Karpas-422 (cell line): ENCODE results near the gene TAPBP. TPM values are rescaled to one million over a fixed set of nuclear protein-coding genes. Genes with fewer than 3 reads are reported as not detected.
A peak's percentile ranks its signal among the peaks of the same experiment; 100 is the strongest.

ENCODE experiments used
- DNase-seq: peaks from one replicate; pipeline ENCODE4 v3.0.0-alpha.2; 2015
- H2AFZ ChIP-seq: fragments of 200-600 bp; sonication (generic); 2 replicates; pipeline ENCODE4 v1.6.1; 2014; ENCODE audit warnings: antibody characterized with exemption, low read length, mixed read lengths
- H3K27ac ChIP-seq: fragments of 200-600 bp; sonication (generic); 2 replicates; pipeline ENCODE4 v1.5.1; 2014; ENCODE audit warnings: mild to moderate bottlenecking, low read length, moderate library complexity
- H3K27me3 ChIP-seq: fragments of 200-600 bp; sonication (generic); 2 replicates; pipeline ENCODE4 v1.6.1; 2014; ENCODE audit warnings: low read length, mixed read lengths
- H3K36me3 ChIP-seq: fragments of 200-600 bp; sonication (generic); 2 replicates; pipeline ENCODE4 v1.6.1; 2014; ENCODE audit warnings: low read length, mixed read lengths; ENCODE audit not compliant: insufficient read depth
- H3K4me1 ChIP-seq: fragments of 200-600 bp; sonication (generic); 2 replicates; pipeline ENCODE4 v1.6.1; 2014; ENCODE audit warnings: mild to moderate bottlenecking, low read length, mixed read lengths
- H3K4me2 ChIP-seq: fragments of 200-600 bp; sonication (generic); 2 replicates; pipeline ENCODE4 v1.6.1; 2014; ENCODE audit warnings: low read length, low read depth, mild to moderate bottlenecking; ENCODE audit not compliant: poor library complexity, severe bottlenecking
- H3K4me3 ChIP-seq: fragments of 200-600 bp; sonication (generic); 2 replicates; pipeline ENCODE4 v1.5.1; 2014; ENCODE audit warnings: mild to moderate bottlenecking, antibody characterized with exemption, low read length, mixed read lengths
- H3K79me2 ChIP-seq: fragments of 200-600 bp; sonication (generic); 2 replicates; pipeline ENCODE4 v1.6.1; 2014; ENCODE audit warnings: mild to moderate bottlenecking, low read length, mixed read lengths
- H3K9ac ChIP-seq: fragments of 200-600 bp; sonication (generic); 2 replicates; pipeline ENCODE4 v1.6.0; 2014; ENCODE audit warnings: low read length
- H3K9me2 ChIP-seq: fragments of 200-600 bp; sonication (generic), shearing (Covaris generic); replicated peaks from 2 replicates; pipeline ENCODE4 v1.6.0; 2014; ENCODE audit warnings: mild to moderate bottlenecking, low read length, moderate library complexity; ENCODE audit not compliant: insufficient read depth
- H3K9me3 ChIP-seq: fragments of 300-700, 200-600 bp; sonication (generic); 2 replicates; pipeline ENCODE4 v1.6.1; 2014; ENCODE audit warnings: low read length, mixed read lengths
- H4K20me1 ChIP-seq: fragments of 200-600 bp; sonication (generic); 2 replicates; pipeline ENCODE4 v1.6.1; 2014; ENCODE audit warnings: mild to moderate bottlenecking, antibody characterized with exemption, low read length, low read depth; ENCODE audit not compliant: insufficient read depth
- total RNA-seq: library from RNA; depleted of rRNA; stranded (reverse); fragments of >200 nt; shearing (Covaris generic); gene quantifications from 2 replicates; pipeline ENCODE4 v1.2.3, GENCODE V29; 2014; ENCODE audit warnings: low replicate concordance

The TAPBP gene
- total RNA-seq, 1 experiment from 2014 or later = 102 TPM

DNA sequence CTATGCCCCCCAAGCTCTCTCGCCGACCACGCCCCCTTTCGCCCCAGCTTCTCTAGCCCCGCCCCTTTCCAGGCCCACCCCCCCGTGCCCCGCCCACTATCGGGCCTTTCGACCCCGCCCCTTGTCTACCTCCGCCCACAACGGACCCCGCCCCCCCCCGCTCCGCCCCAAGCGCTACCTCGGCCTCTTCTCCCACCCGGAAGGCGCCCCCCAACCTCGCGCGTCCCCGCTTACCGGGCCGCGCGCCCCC lies 3.5 kb upstream of the TAPBP start:
- Histone ChIP-seq H3K4me2 (peak overlapping the region; percentile 57), H3K9ac (peak overlapping the region; percentile 64), H3K27ac (no peak overlapping the region)

DNA sequence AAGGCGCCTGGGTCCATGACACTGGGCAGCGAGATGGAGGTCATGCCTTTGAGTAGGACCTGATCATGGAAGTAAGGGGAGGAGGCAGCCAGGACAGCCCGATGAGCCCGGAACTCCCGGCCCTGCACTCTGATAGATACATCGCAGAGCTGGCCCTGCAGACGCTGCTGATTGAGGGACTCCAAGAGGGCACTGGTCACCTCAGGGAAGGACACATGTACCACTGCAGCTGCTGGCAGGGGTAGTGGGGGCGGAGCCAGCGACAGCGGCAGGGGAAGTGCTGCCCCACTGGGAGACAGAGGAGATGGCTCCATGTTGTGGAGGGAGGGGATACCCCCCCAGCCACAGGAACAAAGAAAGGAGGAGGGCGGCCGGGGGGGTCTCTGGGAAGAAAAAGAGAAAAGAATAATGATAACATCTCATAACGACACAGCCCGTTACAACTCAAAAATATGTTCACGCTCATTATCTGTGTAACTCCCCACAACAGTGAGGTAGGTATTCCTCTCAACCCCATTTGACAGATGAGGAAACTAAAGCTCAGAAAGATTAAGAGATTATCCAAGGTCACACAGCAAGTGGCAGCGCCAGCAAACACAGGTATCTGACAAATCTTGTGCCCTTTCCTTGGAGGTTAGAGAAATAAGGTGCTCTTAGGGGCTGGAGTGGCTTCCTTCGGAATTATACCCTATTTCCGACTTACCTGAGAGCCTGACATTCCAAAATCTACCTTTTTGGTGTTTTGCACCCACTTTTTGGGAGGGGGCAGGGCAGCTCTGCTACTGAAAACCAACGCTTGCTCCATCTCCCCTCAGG lies 2.9 kb upstream of the TAPBP start:
- H3K9me3 ChIP-seq = no peaks in the 10 kb centered on the region
- H3K9ac ChIP-seq = peak overlapping the region; percentile 24; the same call in 1 of the 2 replicates
- H3K36me3 ChIP-seq = peaks cover 26% of the 10 kb centered on the region
- H2AFZ ChIP-seq = no peak overlapping the region
- H3K4me2 ChIP-seq = peak overlapping the region; percentile 57
- H3K79me2 ChIP-seq = peaks cover 41% of the 10 kb centered on the region
- H3K4me1 ChIP-seq = peaks cover 67% of the 10 kb centered on the region
- H3K27ac ChIP-seq = no peak overlapping the region
- H3K9me2 ChIP-seq = no peaks in the 10 kb centered on the region
- DNase-seq = peak; percentile 56
- peak overlapping the region; percentile 61 for H3K4me3 ChIP-seq
- H3K27me3 ChIP-seq = no peaks in the 10 kb centered on the region
- H4K20me1 ChIP-seq = peaks cover 26% of the 10 kb centered on the region

More for the DNA sequence above, 3.5 kb upstream of the TAPBP start:
- Histone ChIP-seq H3K4me1 (peaks cover 64% of the 10 kb centered on the region), H2AFZ (no peak overlapping the region), H3K27me3 (no peaks in the 10 kb centered on the region), H3K36me3 (peaks cover 26% of the 10 kb centered on the region), H3K9me3 (no peaks in the 10 kb centered on the region), H3K9me2 (no peaks in the 10 kb centered on the region), H4K20me1 (peaks cover 23% of the 10 kb centered on the region), H3K4me3 (peak overlapping the region; percentile 64; the same call in 1 of the 2 replicates), H3K79me2 (peaks cover 41% of the 10 kb centered on the region)
- no peak for DNase-seq

DNA sequence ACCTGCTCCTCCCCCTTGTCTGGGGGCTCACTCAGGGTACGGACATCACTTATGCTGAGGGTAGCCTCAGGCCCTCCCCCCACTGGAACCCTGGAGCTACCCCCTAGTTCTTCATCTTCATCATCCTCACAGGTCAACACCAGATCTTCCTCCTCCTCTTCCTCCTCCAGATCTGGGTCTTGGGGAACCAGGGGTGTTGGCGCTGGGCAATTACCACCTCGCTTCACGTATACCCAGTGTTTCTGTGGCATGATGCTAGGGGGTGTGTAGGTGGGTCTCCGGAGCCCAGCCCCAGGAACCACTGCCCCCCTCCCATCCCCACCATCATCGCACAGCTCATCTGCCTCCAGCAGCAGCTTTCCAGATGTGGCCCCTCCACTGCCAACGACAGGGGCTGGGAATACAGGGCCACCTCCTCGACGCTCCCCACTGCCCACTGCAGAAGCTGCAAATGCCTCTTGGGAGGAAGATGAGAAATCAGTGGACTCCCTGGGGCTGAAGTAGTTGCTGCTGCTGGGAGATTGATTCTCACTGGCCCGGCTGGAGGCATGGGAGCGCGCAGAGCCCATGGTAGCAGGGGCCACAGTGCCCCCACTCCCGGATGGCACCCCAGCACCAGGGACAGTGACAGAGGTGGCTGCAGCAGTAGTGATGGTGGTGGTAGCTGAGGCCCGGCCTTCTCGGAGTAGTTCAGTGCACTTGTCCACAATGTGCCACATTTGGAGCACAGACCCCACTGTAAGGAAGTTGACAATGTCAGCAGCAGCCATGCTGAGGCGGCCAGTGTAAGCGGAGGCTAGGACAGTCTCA lies 2.1 kb upstream of the TAPBP start:
- Histone ChIP-seq H3K9me3 (no peaks in the 10 kb centered on the region), H3K36me3 (peaks cover 24% of the 10 kb centered on the region), H2AFZ (no peak overlapping the region), H3K79me2 (peaks cover 41% of the 10 kb centered on the region), H3K4me3 (no peak overlapping the region), H3K27ac (no peak overlapping the region), H3K9ac (peak overlapping the region; percentile 94; the same call in 1 of the 2 replicates), H4K20me1 (peaks cover 21% of the 10 kb centered on the region), H3K4me2 (peak overlapping the region; percentile 97), H3K9me2 (no peaks in the 10 kb centered on the region), H3K27me3 (no peaks in the 10 kb centered on the region), H3K4me1 (peaks cover 62% of the 10 kb centered on the region)
- no peak for DNase-seq

DNA sequence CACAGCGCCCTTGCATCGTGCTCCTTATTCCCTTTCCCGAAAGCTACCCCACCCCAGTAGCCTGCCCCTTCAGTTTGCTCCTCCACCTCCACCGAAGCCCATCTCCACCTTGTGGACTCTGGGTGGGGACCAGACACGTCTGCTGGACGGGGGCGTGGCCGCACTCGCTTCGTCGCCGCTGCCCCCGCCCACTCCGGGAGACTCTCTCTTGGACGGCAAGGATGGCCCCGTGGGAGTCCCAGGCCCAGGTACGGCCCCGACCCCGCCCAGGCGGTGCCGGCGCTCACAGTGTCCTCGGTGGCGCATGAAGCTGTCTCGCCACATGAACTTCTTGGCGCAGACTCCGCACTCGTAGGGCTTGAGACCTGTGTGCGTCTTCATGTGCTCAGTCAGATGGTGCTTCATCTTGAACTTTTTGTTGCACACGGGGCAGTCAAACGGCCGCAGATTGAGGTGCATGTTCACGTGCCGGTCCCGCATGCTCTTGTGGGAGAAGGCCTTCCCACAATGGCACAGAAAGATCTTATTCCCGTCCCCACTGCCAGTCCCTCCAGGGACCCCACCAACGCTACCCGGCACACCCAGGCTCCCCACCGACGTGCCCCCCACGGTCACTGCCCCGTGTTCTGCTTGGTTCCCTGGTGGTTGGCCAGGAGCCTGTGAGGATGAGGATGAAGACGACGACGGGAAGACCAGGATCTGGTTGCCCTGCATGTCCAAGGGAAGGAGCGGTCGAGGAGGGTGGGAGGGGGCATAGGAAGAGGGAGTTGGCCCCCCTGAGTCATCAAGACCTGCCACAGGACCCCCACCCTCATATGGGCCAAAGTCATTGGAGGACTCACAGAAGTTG lies 1.3 kb upstream of the TAPBP start:
- Histone ChIP-seq H3K36me3 (peaks cover 17% of the 10 kb centered on the region; the same call in 1 of the 2 replicates), H3K4me3 (peak overlapping the region; percentile 96), H2AFZ (peak overlapping the region; percentile 44), H3K27ac (peak overlapping the region; percentile 86), H3K4me2 (peak overlapping the region; percentile 97), H3K79me2 (peaks cover 41% of the 10 kb centered on the region), H3K9me3 (no peaks in the 10 kb centered on the region), H3K9me2 (no peaks in the 10 kb centered on the region), H3K4me1 (peaks cover 53% of the 10 kb centered on the region), H3K27me3 (no peaks in the 10 kb centered on the region), H4K20me1 (peaks cover 13% of the 10 kb centered on the region), H3K9ac (peak overlapping the region; percentile 94)
- DNase-seq = peak; percentile 82

DNA sequence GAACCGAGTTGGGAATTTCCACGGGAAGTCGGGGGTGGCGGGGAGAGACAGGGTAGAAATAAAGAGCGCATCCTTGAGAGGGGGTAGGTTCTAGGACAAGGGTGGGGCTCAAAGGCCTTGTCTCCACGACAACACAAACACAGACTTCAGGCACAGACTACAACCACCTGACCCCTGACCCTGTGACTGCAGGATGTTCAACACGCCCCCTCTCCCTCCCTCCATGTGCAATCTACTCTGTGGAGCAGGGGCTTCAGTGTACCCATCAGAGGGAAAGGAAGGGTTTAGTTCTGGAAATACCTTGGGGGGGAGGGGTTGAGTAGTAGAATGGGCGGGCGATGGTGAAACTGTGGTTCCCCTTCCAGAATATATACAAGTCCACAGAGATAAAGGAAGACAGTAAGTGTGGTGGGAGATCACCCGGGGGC lies 651 bp upstream of the TAPBP start:
- Histone ChIP-seq H4K20me1 (peaks cover 11% of the 10 kb centered on the region; the same call in 1 of the 2 replicates), H3K4me3 (peak overlapping the region; percentile 96)

DNA sequence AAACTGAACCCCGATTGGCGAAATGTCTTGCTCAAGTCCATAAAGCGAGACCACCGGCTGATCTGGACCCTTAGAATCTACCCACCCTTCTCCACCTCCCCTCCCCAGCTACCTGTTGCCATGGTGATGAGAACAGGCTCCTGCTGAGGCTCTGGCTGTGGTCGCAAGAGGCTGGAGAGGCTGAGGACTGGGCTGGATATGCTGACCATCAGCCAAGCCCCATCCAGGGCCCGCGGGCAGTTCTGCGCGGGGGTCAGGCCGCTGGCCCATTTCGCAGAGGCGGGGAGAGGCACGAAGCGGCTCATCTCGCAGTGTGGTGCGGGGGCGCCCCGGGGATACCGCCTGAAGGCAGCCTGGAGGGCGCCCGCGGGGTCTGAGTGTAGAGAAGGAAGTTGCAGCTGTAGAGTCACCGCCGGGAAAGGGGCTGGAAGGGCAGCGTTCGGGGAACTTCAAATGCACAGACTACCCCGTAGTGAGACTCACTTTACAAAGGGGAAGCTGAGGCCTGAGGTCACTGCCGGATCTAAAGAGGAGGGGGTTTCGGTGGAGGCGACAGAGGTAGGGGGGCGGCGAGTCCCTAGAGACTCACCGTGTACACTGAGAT lies 671 bp downstream of the TAPBP start:
- H3K36me3 ChIP-seq = peaks cover 7% of the 10 kb centered on the region; the same call in 1 of the 2 replicates
- H4K20me1 ChIP-seq = peaks cover 11% of the 10 kb centered on the region; the same call in 1 of the 2 replicates
- H3K27me3 ChIP-seq = no peaks in the 10 kb centered on the region
- peak overlapping the region; percentile 1; the same call in 1 of the 2 replicates for H2AFZ ChIP-seq
- peak overlapping the region; percentile 94 for H3K9ac ChIP-seq
- peak overlapping the region; percentile 86 for H3K27ac ChIP-seq
- H3K4me2 ChIP-seq = peak overlapping the region; percentile 97
- DNase-seq = peak; percentile 75
- peaks cover 53% of the 10 kb centered on the region for H3K79me2 ChIP-seq
- no peaks in the 10 kb centered on the region for H3K9me2 ChIP-seq
- H3K4me1 ChIP-seq = peaks cover 34% of the 10 kb centered on the region
- peak overlapping the region; percentile 96 for H3K4me3 ChIP-seq
- no peaks in the 10 kb centered on the region for H3K9me3 ChIP-seq

More for the DNA sequence above, 651 bp upstream of the TAPBP start:
- peak overlapping the region; percentile 86 for H3K27ac ChIP-seq
- peak; percentile 85 for DNase-seq
- peaks cover 42% of the 10 kb centered on the region for H3K79me2 ChIP-seq
- peak overlapping the region; percentile 44; the same call in 1 of the 2 replicates for H2AFZ ChIP-seq
- H3K9me2 ChIP-seq = no peaks in the 10 kb centered on the region
- H3K27me3 ChIP-seq = no peaks in the 10 kb centered on the region
- peak overlapping the region; percentile 97 for H3K4me2 ChIP-seq
- H3K9ac ChIP-seq = peak overlapping the region; percentile 94
- peaks cover 47% of the 10 kb centered on the region for H3K4me1 ChIP-seq
- H3K36me3 ChIP-seq = peaks cover 14% of the 10 kb centered on the region; the same call in 1 of the 2 replicates
- no peaks in the 10 kb centered on the region for H3K9me3 ChIP-seq

DNA sequence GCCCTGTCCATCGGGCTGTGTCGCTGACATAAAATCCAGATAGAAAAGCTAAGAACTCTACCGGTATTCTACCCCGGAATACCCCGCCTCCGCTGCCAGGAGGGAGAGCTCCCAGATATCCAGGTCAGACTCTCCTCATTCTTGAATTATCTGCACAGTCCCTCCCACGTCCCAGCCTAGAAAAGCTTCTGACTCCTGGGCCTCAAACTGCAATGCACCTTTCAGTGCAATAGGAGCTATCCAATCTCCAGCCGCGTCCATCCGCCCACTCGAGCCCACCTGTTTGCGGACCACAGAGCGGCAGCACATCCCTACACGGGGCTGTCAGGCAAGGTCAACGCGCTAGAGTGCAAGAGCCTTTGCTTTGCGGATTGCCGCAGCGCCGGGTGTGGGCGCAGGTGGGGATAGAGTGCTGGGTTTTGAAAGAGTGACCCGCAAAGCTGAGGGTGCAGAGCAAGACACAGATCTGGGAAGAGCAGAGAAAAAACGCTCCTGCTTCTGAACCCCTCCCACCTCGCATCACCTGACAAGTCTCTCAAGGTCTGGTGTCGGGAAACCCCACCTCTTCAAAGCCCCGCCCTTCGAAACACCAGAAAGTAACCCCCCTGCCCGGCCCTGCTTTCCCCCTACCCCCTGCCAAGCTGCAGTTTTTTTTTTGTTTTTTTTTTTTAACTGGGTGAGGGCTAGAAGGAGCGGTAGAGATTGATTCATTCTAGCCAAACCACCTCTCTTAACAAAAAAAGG lies 1.3 kb downstream of the TAPBP start:
- peak overlapping the region; percentile 94 for H3K9ac ChIP-seq
- no peaks in the 10 kb centered on the region for H3K9me2 ChIP-seq
- peak overlapping the region; percentile 97 for H3K4me2 ChIP-seq
- H2AFZ ChIP-seq = no peak overlapping the region
- H3K4me1 ChIP-seq = peaks cover 31% of the 10 kb centered on the region
- no peaks in the 10 kb centered on the region for H3K27me3 ChIP-seq
- DNase-seq = peak; percentile 89
- peaks cover 11% of the 10 kb centered on the region; the same call in 1 of the 2 replicates for H4K20me1 ChIP-seq
- H3K79me2 ChIP-seq = peaks cover 54% of the 10 kb centered on the region
- H3K4me3 ChIP-seq = peak overlapping the region; percentile 96
- peaks cover 7% of the 10 kb centered on the region; the same call in 1 of the 2 replicates for H3K36me3 ChIP-seq
- peak overlapping the region; percentile 86 for H3K27ac ChIP-seq
- H3K9me3 ChIP-seq = no peaks in the 10 kb centered on the region
